Stimulated activated naive CD8-positive, alpha-beta T cell treated with anti-CD3 and anti-CD28 coated beads, Interleukin-15, amount 100 ng/mL, for 72 hours (primary cell): Measurements from ENCODE around the gene WBP1.

ENCODE experiments used
- ATAC-seq: fragments of 150-1000 bp; cut with Tn5 transposase; 2 replicates; pipeline ENCODE4 v1.10.0; 2021; ENCODE audit warnings: mild to moderate bottlenecking, moderate library complexity
- DNase-seq, 2 donors: peaks; one replicate each; pipeline ENCODE4 v3.0.0; 2021 to 2022
- H3K27ac Mint-ChIP-seq, 2 donors: one replicate each; pipeline ENCODE4 v1.8.0; 2022; ENCODE audit warnings: mild to moderate bottlenecking in 2 of 2, mixed read lengths in 2 of 2, moderate library complexity in 2 of 2
- H3K27me3 Mint-ChIP-seq: one replicate; pipeline ENCODE4 v1.8.0; 2022; ENCODE audit warnings: mixed read lengths
- H3K4me1 Mint-ChIP-seq: one replicate; pipeline ENCODE4 v1.8.0; 2022; ENCODE audit warnings: mild to moderate bottlenecking, mixed read lengths
- H3K4me3 Mint-ChIP-seq, 2 donors: one replicate each; pipeline ENCODE4 v1.8.0; 2022; ENCODE audit warnings: mild to moderate bottlenecking in 2 of 2, mixed read lengths in 2 of 2, moderate library complexity in 1 of 2
- H3K9me3 Mint-ChIP-seq, 2 donors: one replicate each; pipeline ENCODE4 v1.8.0; 2022; ENCODE audit warnings: mixed read lengths in 2 of 2

WBP1 gene

DNA sequence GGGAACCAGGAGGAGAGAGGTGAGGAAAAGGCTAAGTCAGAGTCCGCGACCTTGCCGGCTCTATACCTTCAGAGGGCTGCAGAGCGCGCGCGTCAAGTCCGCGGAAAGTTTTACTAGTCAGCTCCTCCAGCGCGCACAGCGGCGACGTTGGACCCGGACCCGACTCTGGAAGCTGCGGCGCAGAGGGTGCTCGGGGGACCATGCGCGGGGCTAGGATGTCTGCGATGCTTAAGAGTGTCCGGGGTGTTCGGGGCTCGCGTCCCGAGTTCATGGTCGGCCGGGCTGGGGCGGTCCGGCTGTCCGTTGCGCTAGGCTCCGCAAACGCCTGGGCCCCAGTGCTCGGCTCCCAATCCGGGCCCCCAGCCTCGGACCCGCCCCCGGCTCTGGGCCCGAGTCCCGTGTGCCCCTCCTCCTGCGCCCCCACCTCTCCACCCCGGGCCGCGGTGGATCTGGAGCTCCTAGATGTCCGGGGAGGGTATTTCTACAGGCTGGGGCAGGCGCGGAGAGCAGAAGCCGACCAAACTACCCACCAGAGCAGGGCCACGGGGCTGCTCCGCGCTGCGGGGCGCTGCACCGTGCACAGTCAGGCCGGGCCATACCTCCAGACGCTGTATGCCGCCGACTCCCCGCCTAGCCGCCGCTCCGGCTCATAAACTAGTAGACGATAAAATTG is 41.2 kb downstream of the WBP1 start, which contains the start of gene LBX2:
Gene LBX2, minus strand, starts transcription at position 337 of the 673 bp plus-strand sequence. Its CDS starts 66 bp downstream, at position 271.
- Mint-ChIP-seq H3K4me1 (peaks cover 56% of the 10 kb centered on the region), H3K27me3 (peaks cover 71% of the 10 kb centered on the region), H3K4me3 (peak within 1 kb of the TSS; percentile 88 to 89), H3K9me3 (no peaks in the 10 kb centered on the region), H3K27ac (peak within 1 kb of the TSS; percentile 59 to 66)
- DNase-seq (peak in 1 of 2 donors; percentile 37), ATAC-seq (peak; percentile 42)

DNA sequence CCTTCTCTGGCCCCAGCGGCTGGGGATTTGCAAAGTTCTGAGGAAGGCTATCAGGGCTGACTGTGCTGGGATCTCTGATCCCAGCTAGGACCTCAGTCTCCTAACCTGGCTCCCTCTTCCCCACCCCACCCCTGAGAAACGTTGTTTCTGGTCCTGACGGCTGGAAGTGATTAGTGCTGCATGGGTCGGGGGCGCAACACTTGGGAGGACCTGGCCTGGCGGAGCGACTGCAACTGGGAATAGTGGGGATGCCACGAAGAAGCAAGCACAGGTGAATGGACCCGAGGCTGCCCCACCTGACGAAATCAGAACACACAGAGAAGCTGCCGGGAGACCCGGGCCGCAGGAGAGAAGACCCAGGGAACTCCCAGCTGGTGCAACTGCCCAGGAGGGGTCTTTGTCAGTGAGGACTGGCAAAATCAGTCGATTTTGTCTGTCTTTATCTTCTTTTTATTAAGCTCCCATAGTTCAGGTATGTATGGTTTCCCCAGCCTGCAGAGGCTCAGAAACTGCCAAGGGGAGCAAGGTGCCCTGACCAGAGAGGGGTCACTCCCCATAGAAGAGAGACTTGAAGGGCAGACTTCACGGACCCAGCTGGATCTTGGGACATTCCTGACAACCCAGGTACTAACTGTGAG is 41.8 kb downstream of the WBP1 start:
- DNase-seq (no peak), ATAC-seq (no peak)
- peaks cover 60% of the 10 kb centered on the region for H3K4me1 Mint-ChIP-seq
- H3K27me3 Mint-ChIP-seq: peaks cover 77% of the 10 kb centered on the region
- peak overlapping the region; percentile 20 to 51 for H3K4me3 Mint-ChIP-seq
- H3K27ac Mint-ChIP-seq: no peak overlapping the region
- H3K9me3 Mint-ChIP-seq: no peaks in the 10 kb centered on the region

DNA sequence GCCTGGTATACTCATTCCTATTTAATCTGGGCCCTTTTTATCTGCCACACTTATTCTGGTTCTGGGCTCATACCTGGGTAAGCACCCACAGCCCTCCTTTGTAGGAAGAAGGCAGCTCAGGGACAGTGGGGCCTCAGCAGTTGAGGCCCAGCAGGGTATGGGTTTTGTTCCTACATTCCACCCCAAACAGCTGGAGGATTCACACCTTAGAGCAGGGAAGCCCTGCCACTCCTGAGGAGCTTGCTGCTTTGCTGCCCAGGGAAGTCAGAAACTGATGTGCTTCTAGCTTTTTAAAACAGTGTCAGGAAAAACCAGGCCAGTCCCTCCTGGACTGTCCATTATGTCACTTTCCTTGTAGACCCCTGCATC is 42.3 kb downstream of the WBP1 start:
- H3K27ac Mint-ChIP-seq: no peak overlapping the region
- peaks cover 79% of the 10 kb centered on the region for H3K27me3 Mint-ChIP-seq
- H3K9me3 Mint-ChIP-seq: no peaks in the 10 kb centered on the region
- no peak overlapping the region for H3K4me3 Mint-ChIP-seq
- no peak for DNase-seq
- ATAC-seq: no peak
- H3K4me1 Mint-ChIP-seq: peaks cover 65% of the 10 kb centered on the region

DNA sequence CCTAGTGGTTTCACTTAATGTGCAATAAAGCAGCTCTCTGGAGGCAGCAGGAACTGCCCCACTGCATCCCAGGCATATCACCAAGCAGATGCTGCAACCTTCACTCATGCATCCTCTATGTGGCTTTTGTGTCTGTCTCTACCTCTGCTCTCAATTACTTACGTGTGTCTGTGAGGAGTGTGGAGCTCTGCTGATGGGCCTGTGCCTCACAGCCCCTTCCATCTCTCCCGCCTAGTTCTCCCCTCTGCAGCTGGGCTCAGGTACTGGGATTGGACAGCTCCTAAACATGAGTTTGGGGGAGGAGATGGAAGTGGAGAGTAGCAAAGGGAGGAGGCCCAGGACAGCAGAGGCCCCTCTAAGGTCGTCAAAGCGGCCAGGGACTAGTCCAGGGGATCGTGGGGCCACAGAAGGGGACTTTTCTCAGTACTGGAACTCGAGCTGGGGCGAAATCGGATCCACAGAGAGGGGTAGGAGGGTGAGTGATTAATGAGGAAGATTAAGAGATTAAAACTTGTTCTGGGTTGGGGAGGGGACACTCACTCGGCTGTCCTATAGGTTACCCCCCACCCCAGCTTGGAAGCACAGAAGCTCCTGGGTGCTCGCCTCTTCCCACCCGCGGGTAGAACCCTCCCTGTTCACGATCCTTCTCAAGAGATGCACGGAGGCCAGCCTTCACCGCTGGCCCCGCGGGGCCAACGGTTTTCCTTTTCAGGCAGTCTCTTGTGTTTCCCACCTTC is 43.3 kb downstream of the WBP1 start:
- no peak overlapping the region for H3K27ac Mint-ChIP-seq
- no peak for DNase-seq
- peak overlapping the region; percentile 80 to 87 for H3K4me3 Mint-ChIP-seq
- ATAC-seq: no peak
- no peaks in the 10 kb centered on the region for H3K9me3 Mint-ChIP-seq
- H3K4me1 Mint-ChIP-seq: peaks cover 73% of the 10 kb centered on the region
- peaks cover 79% of the 10 kb centered on the region for H3K27me3 Mint-ChIP-seq

DNA sequence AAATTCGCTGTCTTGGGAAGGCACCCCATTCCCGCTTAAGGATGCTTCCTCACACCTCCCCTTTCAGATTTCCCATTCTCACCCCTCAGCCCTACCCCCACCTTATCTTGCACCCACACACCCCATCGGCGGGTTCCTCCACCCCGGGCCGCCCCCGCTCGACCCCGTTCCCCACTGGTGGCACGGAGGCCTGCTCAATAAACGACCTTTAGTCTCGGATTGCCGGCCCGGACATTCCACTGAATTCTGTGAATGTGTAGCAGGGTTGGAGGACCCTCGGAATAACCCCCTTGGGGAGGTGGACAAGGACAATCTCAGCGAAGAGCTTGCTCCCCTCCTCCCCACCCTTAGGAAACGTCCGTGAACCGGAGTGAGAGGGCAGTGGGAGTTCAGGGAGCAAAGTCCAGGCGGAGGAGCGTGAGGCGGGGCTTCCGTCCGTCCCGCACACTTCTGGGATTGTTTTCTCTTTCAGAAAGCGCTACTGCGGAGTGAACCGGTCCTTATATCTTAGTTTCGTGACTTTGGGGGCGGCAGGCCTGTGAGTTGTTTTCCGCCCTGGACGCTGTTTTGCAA is 44.0 kb downstream of the WBP1 start:
- DNase-seq (no peak), ATAC-seq (no peak)
- Mint-ChIP-seq H3K4me3 (peak overlapping the region; percentile 80 to 87), H3K4me1 (peaks cover 81% of the 10 kb centered on the region), H3K9me3 (no peaks in the 10 kb centered on the region), H3K27me3 (peaks cover 79% of the 10 kb centered on the region), H3K27ac (peak overlapping the region in 1 of 2 donors; percentile 64)

DNA sequence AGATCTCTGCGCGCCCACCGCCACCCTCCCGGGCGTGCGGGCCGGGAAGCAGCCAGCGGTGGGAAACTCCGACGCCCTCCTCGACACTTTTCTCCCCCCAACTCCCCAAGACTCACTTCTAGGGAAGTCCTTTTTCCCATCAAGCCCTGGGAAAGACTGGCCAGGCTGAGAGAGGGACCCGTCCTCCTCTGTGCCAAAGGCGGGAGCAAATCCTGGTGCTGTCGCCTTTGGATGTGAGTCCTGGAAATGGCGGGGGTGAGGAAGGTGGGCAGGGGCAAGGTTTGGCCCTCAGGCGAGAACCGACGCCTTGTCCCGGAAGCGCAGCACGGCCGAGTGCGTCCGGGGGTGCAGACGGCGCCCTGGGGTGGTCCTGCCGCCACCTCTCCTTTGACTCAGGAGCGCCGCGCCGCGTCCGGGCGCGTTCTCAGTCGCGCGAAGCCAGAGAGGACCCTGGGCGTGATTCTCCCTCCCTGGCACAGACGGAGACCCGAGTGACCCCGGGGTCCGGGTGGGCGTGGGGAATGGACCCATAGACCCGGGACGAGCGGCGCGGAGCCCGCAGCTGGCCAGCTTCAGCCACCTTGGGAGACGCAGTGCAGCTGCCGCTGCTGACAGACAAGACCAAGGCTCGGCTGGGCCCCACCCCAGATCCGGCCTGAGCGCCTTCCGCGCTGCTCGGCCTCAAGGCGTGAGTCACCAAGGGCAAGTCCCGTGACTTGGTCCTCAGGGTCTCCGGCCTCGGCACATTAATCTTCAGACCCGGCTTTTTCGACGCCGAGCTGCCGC is 44.7 kb downstream of the WBP1 start:
- peak overlapping the region in 1 of 2 donors; percentile 64 for H3K27ac Mint-ChIP-seq
- H3K4me1 Mint-ChIP-seq: peaks cover 75% of the 10 kb centered on the region
- peak overlapping the region; percentile 80 to 87 for H3K4me3 Mint-ChIP-seq
- peaks cover 73% of the 10 kb centered on the region for H3K27me3 Mint-ChIP-seq
- ATAC-seq (peak; percentile 51), DNase-seq (peak; percentile 67 to 73)
- H3K9me3 Mint-ChIP-seq: no peaks in the 10 kb centered on the region

DNA sequence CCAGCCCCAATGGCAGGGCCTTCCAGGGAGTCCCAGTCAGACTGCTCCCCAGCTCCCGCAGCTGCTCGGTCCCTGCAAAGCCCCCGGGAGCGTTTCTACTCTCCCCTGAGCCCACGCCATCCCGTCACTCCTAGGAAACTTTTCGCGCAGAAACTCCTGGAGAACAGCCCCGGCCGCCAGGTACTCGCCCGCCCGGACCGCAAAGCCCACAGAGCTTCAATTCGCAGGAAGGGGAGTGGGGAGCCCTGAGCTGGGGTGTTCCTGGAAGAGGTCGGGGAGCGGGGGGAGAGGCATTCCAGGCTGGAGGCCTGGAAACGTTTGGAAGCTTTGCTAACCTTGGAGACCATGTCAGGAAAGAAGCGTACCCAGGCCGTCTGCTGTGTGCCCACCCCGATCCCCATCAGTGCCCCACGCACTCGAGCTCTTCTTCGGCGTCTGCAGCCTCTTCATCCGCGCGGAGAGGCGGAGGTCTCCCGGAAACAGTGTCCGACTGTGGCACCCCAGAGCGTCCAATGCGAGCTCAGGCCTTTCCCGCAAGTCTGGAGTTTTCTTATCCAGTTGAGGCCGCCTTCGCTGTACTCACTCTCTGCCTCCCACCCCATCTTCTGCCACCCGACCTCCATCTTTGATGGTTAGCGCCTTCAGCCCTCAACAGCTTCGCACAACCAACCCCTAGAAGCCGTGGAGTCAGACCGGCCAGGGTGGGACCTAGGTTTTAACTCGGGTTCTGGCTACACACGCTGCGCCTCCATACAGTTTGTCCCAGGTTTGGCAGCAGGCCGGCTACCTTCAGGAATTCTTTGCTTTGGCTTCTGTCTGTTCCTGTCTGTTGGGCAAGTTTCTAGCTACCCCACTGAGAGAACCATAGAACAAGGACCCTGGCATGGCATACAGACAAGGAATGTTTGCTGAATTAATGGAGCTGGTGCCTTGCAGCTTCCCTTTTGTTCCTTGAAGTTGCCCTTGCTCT is 45.6 kb downstream of the WBP1 start:
- H3K27me3 Mint-ChIP-seq: peaks cover 71% of the 10 kb centered on the region
- peak overlapping the region in 1 of 2 donors; percentile 46 for H3K27ac Mint-ChIP-seq
- DNase-seq: no peak
- no peak for ATAC-seq
- peak overlapping the region; percentile 80 to 87 for H3K4me3 Mint-ChIP-seq
- no peaks in the 10 kb centered on the region for H3K9me3 Mint-ChIP-seq
- H3K4me1 Mint-ChIP-seq: peaks cover 75% of the 10 kb centered on the region

DNA sequence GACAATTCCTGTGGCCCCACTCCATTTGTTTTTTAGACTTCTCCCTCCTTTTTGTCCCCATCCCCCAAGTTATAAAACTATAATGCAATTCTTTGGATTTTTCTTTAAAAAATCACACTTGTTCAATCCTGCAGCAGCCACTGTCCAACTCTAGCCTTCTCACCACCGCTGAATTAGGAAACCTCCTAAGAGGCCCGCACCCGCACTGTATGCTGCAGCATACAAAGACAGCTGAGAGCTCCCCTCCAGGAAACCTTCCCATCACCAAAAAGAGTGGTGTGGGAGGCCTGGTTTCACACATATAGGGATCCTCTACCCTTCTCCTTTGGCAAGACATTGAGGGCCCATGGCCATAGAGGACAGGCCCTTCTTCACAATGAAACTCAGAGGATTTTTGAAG is 46.4 kb downstream of the WBP1 start:
- no peaks in the 10 kb centered on the region for H3K9me3 Mint-ChIP-seq
- no peak for ATAC-seq
- no peak overlapping the region for H3K27ac Mint-ChIP-seq
- peaks cover 65% of the 10 kb centered on the region for H3K27me3 Mint-ChIP-seq
- no peak for DNase-seq
- peaks cover 67% of the 10 kb centered on the region for H3K4me1 Mint-ChIP-seq
- H3K4me3 Mint-ChIP-seq: peak overlapping the region; percentile 47 to 87

DNA sequence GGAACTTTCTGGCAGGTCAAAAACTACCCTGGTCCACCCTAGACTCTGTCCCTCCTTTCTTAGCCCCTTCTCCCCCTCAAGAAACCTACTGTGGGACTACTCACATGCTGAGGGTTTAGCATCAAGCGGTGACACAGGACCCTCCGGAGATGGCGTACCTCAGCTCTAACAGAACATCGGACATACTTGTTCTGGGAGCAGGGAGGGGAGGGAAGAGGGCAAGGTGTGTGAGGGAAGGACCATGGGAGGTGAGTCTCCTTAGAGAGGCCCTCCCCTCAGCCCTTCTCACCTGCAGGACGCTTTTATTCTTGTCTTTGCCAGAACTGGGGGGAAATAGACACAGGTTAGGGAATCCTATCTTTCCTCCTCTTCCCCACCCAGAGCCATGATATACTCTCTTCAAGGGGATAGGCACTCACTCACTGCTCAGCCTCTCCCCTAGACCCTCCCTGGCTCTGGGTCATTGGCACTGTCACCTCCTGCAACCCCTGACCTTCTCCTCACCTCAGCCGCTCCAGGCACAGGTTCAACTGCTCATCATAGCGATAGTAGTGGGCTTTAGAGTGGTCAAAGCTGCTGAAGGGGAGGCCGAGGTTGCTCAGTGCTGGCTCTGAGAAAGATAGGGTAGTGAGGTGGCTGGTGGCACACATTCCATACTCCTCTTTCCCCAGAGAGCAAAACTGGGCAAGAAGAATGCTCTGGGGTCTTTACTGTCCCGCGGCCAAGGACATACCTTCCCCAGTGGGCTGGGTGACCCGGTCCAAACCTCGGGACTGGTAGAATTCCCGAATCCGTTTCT is 47.4 kb downstream of the WBP1 start:
- Mint-ChIP-seq H3K4me3 (peak overlapping the region in 1 of 2 donors; percentile 10), H3K27ac (peak overlapping the region in 1 of 2 donors; percentile 51), H3K9me3 (no peaks in the 10 kb centered on the region), H3K27me3 (peaks cover 65% of the 10 kb centered on the region), H3K4me1 (peaks cover 66% of the 10 kb centered on the region)
- DNase-seq (no peak), ATAC-seq (no peak)

DNA sequence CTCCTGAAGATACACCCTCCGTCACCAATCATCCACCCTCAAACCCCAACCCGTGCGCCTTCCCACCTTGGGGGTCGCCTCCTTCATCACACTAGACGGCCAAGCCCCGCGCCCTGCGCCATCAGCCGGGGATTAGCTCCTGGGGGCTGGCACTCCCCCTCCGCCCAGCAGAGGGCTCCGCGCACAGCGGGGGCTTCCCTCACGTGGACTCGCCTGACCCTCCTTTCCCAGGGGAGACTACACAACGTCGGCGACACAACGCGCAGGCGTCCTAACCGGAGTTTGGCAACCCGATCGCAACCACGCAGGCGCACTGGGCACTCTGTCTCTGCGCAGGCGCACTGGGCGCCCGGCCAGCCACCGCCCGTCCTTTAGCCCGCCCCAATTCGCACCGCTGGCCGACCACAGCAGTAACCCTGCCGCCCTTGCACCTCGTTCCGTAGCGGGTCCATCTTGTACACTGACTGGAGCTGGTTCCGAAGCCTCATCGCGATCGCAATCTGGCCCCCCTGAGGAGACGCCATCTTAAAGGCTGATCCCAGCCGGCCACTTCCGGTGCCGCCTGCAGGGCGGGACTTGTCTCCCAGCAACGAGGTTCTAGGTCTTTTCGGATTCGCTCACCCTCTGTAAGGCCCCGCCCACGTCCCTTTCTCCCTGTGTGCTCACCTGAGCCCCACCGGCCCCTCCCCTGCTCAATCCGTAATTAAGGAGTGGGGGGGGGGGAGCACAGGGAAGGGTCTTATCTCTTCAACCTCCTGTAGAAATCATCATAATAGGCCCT is 49.1 kb downstream of the WBP1 start, which contains the start of gene PCGF1:
Gene PCGF1, minus strand, starts transcription at position 551 of the 781 bp plus-strand sequence. Its CDS starts 27 bp downstream, at position 524.
- ATAC-seq: peak; percentile 89
- H3K4me1 Mint-ChIP-seq: peaks cover 65% of the 10 kb centered on the region
- H3K27me3 Mint-ChIP-seq: peaks cover 65% of the 10 kb centered on the region
- DNase-seq: peak; percentile 97 to 98
- H3K9me3 Mint-ChIP-seq: no peaks in the 10 kb centered on the region
- H3K4me3 Mint-ChIP-seq: peak within 1 kb of the TSS; percentile 94 to 97
- H3K27ac Mint-ChIP-seq: peak within 1 kb of the TSS; percentile 99 to 100

DNA sequence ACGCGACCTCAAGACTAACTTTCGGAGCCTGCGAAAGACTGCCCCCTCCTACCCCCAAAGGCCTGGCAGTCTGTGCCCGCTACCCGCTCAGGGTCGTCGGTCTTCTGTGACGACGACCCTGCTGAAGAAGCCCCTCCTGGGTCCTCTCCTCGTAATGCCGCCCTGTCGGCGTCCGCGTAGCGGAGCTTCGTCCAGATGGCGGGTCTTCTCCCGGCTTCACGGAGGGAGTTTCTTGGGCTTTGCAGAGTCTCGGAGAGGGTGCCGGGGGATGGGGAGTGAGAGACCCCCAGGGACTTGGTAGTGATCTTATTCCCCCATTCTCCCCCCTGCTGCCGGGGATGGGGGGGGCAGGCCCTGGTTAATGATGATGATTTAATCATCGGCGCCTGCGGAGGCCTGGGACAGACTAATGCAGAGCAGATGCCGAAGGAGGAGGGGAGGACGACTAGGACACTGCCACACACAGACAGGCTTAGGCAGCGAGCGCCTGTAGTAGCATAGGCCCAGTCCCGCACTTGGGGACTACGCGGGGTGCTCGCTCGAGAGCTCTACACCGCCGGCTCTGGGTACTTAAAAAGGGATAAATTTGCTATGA is 49.8 kb downstream of the WBP1 start:
- no peaks in the 10 kb centered on the region for H3K9me3 Mint-ChIP-seq
- peak; percentile 39 to 50 for DNase-seq
- H3K4me1 Mint-ChIP-seq: peaks cover 58% of the 10 kb centered on the region
- H3K27me3 Mint-ChIP-seq: peaks cover 65% of the 10 kb centered on the region
- ATAC-seq: peak; percentile 44
- H3K27ac Mint-ChIP-seq: peak overlapping the region; percentile 99 to 100
- H3K4me3 Mint-ChIP-seq: peak overlapping the region; percentile 94 to 97

DNA sequence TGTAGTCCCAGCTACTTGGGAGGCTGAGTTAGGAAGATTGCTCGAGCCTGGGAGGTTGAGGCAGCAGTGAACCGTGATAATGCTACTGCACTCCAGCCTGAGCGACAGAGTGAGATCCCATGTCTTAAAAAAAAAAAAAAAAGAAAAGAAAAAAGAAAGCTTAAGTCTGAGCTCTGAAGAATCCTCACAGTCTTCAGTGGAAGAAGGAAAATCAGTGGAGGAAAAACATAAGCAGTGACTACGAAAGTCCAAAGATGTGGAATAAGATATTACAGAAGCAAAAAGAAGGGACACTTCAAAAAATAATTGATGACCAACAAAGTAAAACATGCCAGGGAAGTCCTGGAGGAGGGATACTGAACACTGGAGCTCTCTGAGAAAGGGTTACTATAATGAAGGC is 52.0 kb downstream of the WBP1 start:
- peaks cover 61% of the 10 kb centered on the region for H3K27me3 Mint-ChIP-seq
- no peak for ATAC-seq

More for the DNA sequence above, 52.0 kb downstream of the WBP1 start:
- Mint-ChIP-seq H3K27ac (no peak overlapping the region), H3K9me3 (no peaks in the 10 kb centered on the region), H3K4me1 (peaks cover 43% of the 10 kb centered on the region), H3K4me3 (no peak overlapping the region)
- no peak for DNase-seq
